GM19468 (cell line): ENCODE measurements around the gene DAB2.
"Not testable (repeated sequence)": the region's sequence is repeated elsewhere in the genome, so short reads cannot be mapped to it uniquely, and the experiment has no call there.

Source experiments
- ATAC-seq: cut with Tn5 transposase; IDR thresholded peaks from one replicate; pipeline ENCODE4 v1.9.1; 2021; ENCODE audit warnings: mild to moderate bottlenecking, moderate library complexity, moderate number of reproducible peaks; ENCODE audit not compliant: unreplicated experiment; ENCODE audit errors: extremely low read depth

Gene DAB2

DNA sequence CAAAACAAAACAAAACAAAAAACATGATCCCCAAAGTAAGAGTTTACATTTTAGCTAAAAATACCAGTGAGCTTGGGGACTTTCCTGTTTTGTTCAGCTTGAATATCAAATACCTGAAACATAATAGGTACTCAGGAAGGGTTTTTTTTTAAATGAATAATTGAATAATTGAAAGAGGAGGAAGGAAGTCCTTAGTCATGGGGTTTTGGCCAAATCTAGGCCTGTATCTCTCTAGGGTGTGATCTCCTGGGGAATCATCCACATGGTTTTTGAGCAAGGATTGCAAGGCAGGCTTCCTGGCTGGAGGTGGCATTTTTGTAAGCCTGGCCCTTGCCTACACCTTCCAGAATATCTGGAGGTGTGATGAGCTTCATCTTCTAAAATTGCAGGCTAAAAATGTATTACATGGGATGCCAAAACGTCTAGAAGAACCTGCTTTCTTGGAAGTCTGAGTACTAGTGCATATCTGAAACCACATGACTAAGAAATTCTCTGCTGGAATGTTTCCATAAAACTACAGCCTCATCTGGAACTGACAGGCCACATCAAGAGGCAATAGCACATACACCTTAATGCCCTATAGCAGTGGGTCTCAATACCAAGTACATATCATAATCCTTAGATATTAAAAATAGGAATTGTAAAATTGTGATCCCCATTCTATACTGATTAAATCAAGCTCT lies 70.9 kb downstream of the DAB2 start:
- no peak for ATAC-seq

DNA sequence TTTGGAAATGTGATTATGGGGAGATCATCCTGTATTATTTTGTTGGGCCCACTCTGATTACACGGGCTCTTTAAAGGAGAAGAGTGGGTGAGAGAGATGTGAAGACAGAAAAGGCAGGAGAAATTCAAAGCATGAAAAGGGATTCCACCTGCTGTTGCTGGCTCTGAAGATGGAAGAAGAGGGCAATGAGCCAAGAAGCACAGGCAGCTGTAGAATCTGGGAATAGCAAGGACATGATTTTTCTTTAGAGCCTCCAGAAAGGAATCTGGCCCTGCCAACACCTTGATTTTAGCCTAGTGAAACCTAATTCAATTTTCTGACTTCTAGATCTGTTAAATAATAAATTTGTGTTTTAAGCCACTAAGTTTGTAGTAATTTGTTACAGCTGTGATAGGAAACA lies 71.8 kb downstream of the DAB2 start:
- no peak for ATAC-seq

DNA sequence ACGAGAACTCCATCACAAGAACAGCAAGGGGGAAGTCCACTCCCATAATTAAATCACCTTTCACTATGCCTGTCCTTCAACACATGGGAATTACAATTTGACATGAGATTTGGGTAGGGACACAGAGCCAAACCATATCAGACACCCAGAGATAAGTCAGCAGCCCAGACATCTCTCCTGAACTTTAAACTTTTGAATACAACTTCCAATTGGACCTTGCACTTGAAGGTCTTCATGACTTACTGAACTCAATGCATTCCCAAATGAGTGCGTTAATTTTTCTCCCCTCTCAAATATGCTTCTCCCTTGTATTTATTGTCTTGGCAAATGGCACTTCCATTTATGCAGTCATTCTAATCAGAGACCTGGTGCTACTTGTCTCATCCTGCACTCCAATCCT lies 72.6 kb downstream of the DAB2 start:
- ATAC-seq = no peak

DNA sequence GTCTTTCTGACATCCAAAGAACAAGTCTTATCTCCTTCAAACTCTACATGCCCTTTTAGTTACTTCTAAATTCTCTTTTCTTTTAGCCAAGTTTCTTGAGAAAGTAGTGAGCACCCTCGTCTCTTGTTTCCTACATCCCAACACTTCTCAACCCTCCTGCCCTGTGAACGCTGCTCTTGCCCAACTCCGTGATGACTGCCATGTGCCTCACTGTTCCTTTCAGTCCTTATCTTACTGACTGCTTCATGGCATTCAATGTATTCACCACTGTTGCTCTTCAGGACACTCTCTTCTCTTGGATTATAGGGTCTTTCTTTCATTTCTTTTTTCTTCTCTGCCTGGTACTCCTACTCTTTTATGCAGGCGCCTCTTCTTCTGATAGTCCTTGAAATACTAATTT lies 75.3 kb downstream of the DAB2 start:
- ATAC-seq = no peak

DNA sequence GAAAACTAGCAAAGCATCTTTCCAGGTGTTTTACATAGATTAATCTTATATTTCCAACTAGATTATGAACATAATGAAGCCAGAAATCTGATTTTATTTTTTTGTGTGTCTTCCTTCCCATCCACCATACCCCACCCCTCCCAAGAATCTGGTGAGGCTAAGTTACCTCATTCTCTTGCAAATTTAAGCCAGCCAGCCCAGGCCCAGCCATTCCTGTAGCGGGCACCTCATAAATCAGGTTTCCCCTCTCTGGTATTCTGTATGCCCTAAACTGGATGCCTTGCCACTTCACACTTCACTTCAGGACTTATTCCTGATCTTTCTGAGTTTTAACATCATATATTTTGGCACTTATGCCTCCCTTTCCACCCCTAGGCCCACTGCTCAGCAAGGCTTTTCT lies 82.3 kb downstream of the DAB2 start:
- ATAC-seq = no peak

DNA sequence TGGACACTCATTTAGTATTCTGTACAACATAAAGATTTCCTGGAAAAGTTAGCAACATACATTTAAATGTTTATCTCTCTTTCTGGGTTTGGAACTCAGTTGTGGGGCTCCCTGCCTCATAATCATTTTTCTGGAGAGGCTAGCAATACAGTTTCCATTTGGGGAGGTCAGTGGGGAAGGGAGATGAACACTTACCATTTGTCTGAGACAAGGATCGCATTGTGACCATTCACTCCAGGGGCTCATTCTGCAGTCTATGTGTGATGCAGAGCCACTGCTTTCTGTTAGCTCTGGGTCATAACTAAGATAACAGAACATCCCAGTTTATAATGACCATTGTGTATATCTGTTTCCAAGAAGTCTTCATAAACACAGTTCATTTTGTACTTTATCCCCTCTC lies 82.9 kb downstream of the DAB2 start:
- ATAC-seq = no peak

DNA sequence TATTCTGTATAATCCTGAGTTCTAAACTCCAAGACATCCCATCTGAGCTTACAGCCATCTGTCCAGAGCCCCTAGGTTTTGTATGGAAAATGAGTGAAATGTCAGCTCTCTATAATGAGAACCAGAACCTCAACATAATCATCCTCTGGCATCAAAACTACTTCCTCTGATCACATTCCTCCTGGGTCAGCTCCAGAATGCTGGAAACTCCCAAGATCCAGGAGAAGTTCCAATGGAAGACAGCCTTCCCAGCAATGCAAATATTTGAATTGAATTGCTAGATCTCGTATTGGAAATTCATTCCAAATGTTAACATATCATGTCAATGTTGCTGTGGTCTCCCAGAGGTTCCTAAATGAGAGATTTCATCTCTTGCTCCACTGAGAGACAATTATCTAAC lies 84.3 kb downstream of the DAB2 start:
- ATAC-seq = no peak

DNA sequence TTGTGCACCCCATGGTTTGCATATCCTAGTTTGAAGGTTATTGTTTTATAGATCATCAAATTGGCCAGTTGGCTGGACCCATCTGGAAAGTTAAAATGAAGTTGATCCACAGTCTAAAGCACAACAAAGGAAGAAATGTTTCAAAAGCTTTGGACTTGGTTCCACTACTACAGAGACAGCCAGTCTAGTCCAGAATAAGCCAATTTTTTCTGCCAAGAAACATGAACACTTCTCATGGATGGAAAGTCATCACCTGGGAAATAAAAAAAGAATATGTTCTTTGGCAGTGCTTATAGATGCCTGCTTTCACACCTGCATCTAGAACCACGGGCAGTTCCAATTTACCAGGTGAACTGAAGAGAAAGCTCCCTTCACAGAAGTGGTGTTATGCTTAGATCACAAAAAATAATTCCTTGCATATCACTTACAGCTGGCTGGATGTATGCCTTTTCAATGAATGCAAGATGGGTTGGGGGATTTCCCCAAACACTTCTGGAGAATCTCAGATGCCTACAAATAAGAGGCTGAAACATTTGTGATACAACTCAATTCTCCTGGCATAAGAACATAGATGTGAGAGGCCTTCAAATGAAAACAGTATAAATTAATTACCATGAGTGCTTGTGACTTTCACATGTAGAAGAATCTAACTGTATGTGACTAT lies 87.4 kb downstream of the DAB2 start:
- ATAC-seq = no peak

DNA sequence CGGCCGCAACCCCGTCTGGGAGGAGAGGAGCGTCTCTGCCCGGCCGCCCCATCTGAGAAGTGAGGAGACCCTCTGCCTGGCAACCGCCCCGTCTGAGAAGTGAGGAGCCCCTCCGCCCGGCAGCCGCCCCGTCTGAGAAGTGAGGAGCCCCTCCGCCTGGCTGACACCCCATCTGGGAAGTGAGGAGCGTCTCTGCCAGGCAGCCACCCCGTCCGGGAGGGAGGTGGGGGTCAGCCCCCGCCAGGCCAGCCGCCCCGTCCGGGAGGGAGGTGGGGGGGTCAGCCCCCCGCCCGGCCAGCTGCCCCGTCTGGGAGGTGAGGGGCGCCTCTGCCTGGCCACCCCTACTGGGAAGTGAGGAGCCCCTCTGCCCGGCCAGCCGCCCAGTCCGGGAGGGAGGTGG lies 90.5 kb downstream of the DAB2 start:
- ATAC-seq = not testable (repeated sequence)

DNA sequence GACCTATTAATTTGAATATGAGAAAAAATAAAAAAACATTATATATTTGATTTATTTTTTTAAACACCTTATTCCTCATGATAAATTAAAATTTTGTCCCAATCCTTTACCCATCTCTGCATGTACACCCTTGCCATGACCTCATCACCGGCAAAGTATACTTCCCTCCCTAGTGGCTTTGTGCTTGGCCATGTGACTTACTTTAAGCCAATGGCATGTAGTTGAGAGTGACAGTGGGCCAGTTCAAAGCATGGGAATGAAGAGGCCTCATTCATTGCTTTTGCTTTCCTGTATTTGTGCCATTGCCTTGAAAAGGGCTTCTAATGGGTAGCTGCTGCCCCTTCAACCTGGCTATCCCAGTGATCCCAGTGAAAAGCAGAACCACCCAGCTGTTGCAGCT lies 91.7 kb downstream of the DAB2 start:
- no peak for ATAC-seq

DNA sequence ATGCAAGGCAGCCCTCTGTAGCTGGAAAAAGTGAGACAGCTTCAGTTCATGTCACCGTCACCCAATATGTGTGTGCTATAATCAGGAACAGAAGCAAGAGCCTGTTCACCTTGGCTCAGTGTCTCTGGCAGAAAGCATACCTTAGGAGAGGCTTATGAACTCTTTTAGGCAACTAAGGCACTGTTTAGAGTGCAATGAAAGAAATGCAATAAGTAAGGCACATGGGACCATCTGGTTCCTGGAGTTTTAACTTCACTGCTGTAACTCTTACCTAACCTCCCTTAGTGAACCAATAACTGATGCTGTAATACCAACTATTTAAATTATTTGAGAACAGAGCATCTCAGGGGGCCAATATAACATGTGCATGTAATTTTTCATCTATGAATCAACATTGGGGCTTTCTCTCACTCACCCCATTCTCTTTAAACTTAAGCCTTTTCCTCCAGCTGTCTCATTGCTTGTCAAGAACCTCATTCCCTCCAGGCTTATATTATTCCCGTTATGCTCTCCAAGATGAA lies 92.9 kb downstream of the DAB2 start:
- no peak for ATAC-seq

DNA sequence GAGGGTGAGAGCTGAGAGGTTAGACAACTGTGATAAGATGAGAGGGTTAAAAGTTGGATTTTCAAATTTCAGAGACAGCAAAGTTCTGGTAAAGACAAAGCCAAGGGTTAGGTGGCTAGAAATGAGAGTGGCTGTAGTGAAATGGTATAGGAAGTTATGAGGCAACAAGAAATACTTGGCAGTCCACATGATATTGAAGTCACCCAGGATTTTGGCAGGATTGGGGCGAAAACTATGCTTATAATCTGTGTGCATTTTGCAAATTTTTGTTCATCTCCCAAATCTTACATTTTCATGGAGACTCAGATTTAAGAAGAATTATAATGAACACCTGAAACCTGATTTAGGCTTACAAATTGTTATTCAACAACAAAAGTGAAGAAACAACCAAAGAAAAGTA lies 96.0 kb downstream of the DAB2 start:
- no peak for ATAC-seq

DNA sequence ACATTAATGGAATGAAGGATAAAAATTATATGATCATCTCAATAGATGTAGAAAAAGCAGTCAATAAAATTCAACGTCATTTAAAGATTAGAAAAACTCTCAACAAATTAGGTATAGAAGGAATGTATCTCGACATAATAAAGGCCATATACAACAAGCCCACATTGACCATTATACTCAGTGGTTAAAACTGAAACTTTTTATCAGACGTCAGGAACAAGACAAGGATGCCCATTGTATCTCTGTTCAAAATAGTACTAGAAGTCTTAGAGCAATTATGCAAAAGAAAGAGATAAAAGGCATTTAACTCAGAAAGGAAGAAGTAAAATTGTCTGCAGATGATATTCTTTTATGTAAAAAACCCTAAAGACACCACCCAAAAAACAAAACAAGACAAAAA lies 101.2 kb downstream of the DAB2 start:
- ATAC-seq = no peak
